PC-3 (cell line): ENCODE results near the gene TSTD2. TPM values are rescaled to one million over a fixed set of nuclear protein-coding genes. Genes with fewer than 3 reads are reported as not detected.

Experiments
- ATAC-seq: fragments of 200-7000 bp; cut with Tn5 transposase; 2 replicates; pipeline ENCODE4 v1.9.1; 2020; ENCODE audit warnings: mild to moderate bottlenecking, moderate library complexity
- Bru-seq: library from RNA; stranded (reverse); fragments of 400-500 nt; gene quantifications from one replicate; lab custom pipeline; 2021; lab: Mats Ljungman, UMichigan
- BruChase-seq, 2 experiments: library from RNA; stranded (reverse); fragments of 400-500 nt; gene quantifications; one replicate each; lab custom pipeline; 2021; lab: Mats Ljungman, UMichigan
- BruUV-seq: library from RNA; stranded (reverse); fragments of 400-500 nt; replicated peaks from 2 replicates; lab custom pipeline; 2021; lab: Mats Ljungman, UMichigan
- CTCF ChIA-PET: fragments of 300-600 bp; sonication (Branson Sonifier 250); formaldehyde crosslinking; loops from one replicate; lab custom pipeline; 2022; ENCODE audit warnings: antibody characterized with exemption; lab: Charles Lee
- POLR2A ChIA-PET: fragments of 300-600 bp; sonication (Branson Sonifier 250); formaldehyde crosslinking; loops from one replicate; lab custom pipeline; 2022; ENCODE audit warnings: antibody characterized with exemption; ENCODE audit not compliant: unreplicated experiment; lab: Charles Lee
- DNase-seq: peaks from one replicate; pipeline ENCODE4 v3.0.0-alpha.2; 2015
- H2AFZ ChIP-seq: fragments of 300-600 bp; sonication (generic); 2 replicates; pipeline ENCODE4 v1.6.0; 2016; ENCODE audit warnings: antibody characterized with exemption, low read length
- H3F3A ChIP-seq: fragments of 300-600 bp; sonication (generic); one replicate; pipeline ENCODE4 v1.6.0; 2017; ENCODE audit warnings: antibody characterized with exemption, low read length, control low read depth, mild to moderate bottlenecking; ENCODE audit not compliant: unreplicated experiment
- H3K27ac ChIP-seq: fragments of 300-600 bp; sonication (generic); 2 replicates; pipeline ENCODE4 v1.5.1; 2016; ENCODE audit warnings: mild to moderate bottlenecking, low read length
- H3K27me3 ChIP-seq: fragments of 300-600 bp; sonication (generic); 2 replicates; pipeline ENCODE4 v1.6.1; 2016; ENCODE audit warnings: low read length, mixed read lengths
- H3K36me3 ChIP-seq: fragments of 300-600 bp; sonication (generic); 2 replicates; pipeline ENCODE4 v1.6.1; 2016; ENCODE audit warnings: low read depth, mixed run types, low read length, mixed read lengths
- H3K4me1 ChIP-seq: fragments of 300-600 bp; sonication (generic); 2 replicates; pipeline ENCODE4 v1.5.1; 2016; ENCODE audit warnings: low read length; ENCODE audit not compliant: insufficient read depth
- H3K4me2 ChIP-seq: fragments of 300-600 bp; sonication (generic); 2 replicates; pipeline ENCODE4 v1.6.0; 2016; ENCODE audit warnings: low read length
- H3K4me3 ChIP-seq: fragments of 300-600 bp; sonication (generic); 2 replicates; pipeline ENCODE4 v1.5.1; 2016; ENCODE audit warnings: mild to moderate bottlenecking, low read length, mixed read lengths
- H3K79me2 ChIP-seq: fragments of 300-600 bp; sonication (generic); 2 replicates; pipeline ENCODE4 v1.6.1; 2017; ENCODE audit warnings: low read length, mixed read lengths
- H3K9ac ChIP-seq: fragments of 300-600 bp; sonication (generic); 2 replicates; pipeline ENCODE4 v1.6.0; 2016; ENCODE audit warnings: mild to moderate bottlenecking, low read length
- H3K9me2 ChIP-seq: fragments of 300-600 bp; sonication (generic); replicated peaks from 2 replicates; pipeline ENCODE4 v1.6.1; 2016; ENCODE audit warnings: mixed run types, low read length, mixed read lengths
- H3K9me3 ChIP-seq: fragments of 300-600 bp; sonication (generic); 2 replicates; pipeline ENCODE4 v1.6.1; 2016; ENCODE audit warnings: low read length, mixed read lengths
- H4K20me1 ChIP-seq: fragments of 300-600 bp; sonication (generic); 2 replicates; pipeline ENCODE4 v1.6.1; 2016; ENCODE audit warnings: low read length, mixed read lengths
- EZH2 ChIP-seq: fragments of 300-600 bp; sonication (generic); IDR thresholded peaks from one replicate; pipeline ENCODE4 v1.6.1; 2017; ENCODE audit warnings: antibody characterized with exemption, mild to moderate bottlenecking, low read length; ENCODE audit not compliant: unreplicated experiment
- EZH2phosphoT487 ChIP-seq: fragments of 300-600 bp; sonication (generic); IDR thresholded peaks from 2 replicates; pipeline ENCODE4 v1.6.1; 2018; ENCODE audit warnings: mild to moderate bottlenecking, antibody characterized with exemption, low read length, borderline replicate concordance
- intact Hi-C: fragments of 100-400 bp; cut with micrococcal nuclease; formaldehyde crosslinking; loops from 2 replicates; pipeline ENCODE4 v1.9.0; 2023
- long read RNA-seq: library from polyadenylated mRNA; unstranded; transcript quantifications from one replicate; pipeline ENCODE4 v2.0.0, GENCODE V29; 2021; ENCODE audit not compliant: unreplicated experiment
- total RNA-seq: library from RNA; depleted of rRNA; stranded (reverse); fragments of >200 nt; gene quantifications from 2 replicates; pipeline ENCODE4 v1.2.3, GENCODE V29; 2014; rRNA removed
- TF ChIP-seq, protein P1 (sequence below): fragments of 300-600 bp; sonication (generic); conservative IDR thresholded peaks from 2 replicates; pipeline ENCODE4 v1.5.1; 2017; ENCODE audit warnings: antibody characterized with exemption, low read depth, mild to moderate bottlenecking, low read length

The TSTD2 gene
- total RNA-seq = 7.4 and 11.2 TPM in 2 replicates
- Bru-seq, nascent RNA = percentile 72 among the genes with signal in this experiment
- percentile 65 among the genes with signal in this experiment for BruChase-seq, experiment 1, labeled RNA remaining after a 6-hour chase
- BruChase-seq, experiment 2, labeled RNA remaining after a 2-hour chase = percentile 75 among the genes with signal in this experiment
- long read RNA-seq, full-length matches to known transcripts = 27 of 35 reads
- long read RNA-seq, partial matches to known transcripts = 3 of 35 reads
- long read RNA-seq, other reads (novel, unspliced or antisense) = 5 of 35 reads

DNA sequence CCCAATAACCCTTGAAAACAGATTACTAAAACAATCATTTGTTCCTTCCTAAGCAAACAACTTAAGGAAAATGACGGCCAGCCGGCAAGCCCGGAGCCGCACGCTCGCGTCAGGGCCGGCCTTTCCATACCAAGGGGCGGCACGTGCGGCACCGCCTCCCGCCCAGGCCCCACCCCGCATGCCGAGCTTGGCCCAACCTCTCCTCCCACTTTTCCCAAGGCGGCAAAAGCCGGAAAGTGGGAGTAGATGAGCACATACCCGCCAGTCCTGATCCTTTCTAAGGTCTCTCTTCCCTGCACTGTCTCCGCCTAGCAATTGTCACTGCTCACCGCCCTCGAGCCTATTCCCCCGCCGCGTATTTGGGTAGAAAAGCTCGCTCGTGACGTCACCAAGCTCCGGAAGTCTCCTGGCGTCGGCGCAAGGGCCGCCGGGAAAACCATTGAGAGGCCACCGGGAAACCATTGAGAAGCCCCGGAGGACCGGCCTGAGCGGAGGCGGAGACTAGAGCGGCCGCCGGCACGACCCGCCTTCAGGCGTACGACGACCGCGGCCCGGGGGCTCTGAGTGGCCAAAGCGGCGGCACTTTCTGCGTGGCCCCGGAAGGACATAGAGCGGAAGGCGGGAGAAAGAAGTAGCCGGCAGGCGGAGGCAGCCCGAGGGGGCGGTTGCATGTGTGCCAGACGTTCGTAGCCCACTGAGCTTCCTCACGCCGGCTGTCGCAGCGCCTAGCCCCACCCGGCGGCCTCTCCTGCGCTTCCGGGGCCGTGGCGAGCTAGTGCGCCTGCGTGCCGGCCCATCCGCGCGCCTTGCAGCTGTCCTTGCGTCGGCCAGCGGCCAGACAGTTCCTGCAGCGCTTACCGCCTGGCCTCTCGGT, at the start of gene TSTD2, which contains the start of gene NCBP1:
TSS of gene TSTD2 (minus strand) at position 384 of the 874 bp plus-strand sequence. CDS start 5,806 bp downstream, outside the sequence.
TSS of gene NCBP1 (plus strand) at position 837 of the 874 bp plus-strand sequence. CDS start 61 bp downstream, outside the sequence.
- peak; percentile 91 for ATAC-seq
- H3K36me3 ChIP-seq = no peaks in the 10 kb centered on the region
- H3K9me2 ChIP-seq = no peaks in the 10 kb centered on the region
- H2AFZ ChIP-seq = peak within 1 kb of the TSS; percentile 80
- peak; percentile 94 for DNase-seq
- no TSS peak for BruUV-seq
- peaks cover 16% of the 10 kb centered on the region for H3K4me1 ChIP-seq
- H4K20me1 ChIP-seq = peaks cover 32% of the 10 kb centered on the region
- ChIA-PET CTCF (interaction anchor here (0.6 to 1.2 kb wide), 2 partner anchors 18 to 221 kb away, joined by 3 read pairs; partner anchors contain the start of gene TDRD7), POLR2A (interaction anchor here (0.6 to 1.1 kb wide), 6 partner anchors 13 to 924 kb away, joined by 3 to 11 read pairs (median 5); partner anchors contain the start of gene XPA)
- intact Hi-C loops = loop anchor here (1.0 kb wide), 1 partner anchor 289 kb away; the partner anchor contains the start of gene TRMO
- no peaks in the 10 kb centered on the region for H3F3A ChIP-seq
- H3K79me2 ChIP-seq = peaks cover 80% of the 10 kb centered on the region
- peak within 1 kb of the TSS; percentile 89 for H3K27ac ChIP-seq
- H3K4me3 ChIP-seq = peak within 1 kb of the TSS; percentile 96
- no peaks in the 10 kb centered on the region for H3K9me3 ChIP-seq
- peak within 1 kb of the TSS; percentile 94 for H3K9ac ChIP-seq
- no peaks in the 10 kb centered on the region for H3K27me3 ChIP-seq
- TF ChIP-seq, protein P1, sequence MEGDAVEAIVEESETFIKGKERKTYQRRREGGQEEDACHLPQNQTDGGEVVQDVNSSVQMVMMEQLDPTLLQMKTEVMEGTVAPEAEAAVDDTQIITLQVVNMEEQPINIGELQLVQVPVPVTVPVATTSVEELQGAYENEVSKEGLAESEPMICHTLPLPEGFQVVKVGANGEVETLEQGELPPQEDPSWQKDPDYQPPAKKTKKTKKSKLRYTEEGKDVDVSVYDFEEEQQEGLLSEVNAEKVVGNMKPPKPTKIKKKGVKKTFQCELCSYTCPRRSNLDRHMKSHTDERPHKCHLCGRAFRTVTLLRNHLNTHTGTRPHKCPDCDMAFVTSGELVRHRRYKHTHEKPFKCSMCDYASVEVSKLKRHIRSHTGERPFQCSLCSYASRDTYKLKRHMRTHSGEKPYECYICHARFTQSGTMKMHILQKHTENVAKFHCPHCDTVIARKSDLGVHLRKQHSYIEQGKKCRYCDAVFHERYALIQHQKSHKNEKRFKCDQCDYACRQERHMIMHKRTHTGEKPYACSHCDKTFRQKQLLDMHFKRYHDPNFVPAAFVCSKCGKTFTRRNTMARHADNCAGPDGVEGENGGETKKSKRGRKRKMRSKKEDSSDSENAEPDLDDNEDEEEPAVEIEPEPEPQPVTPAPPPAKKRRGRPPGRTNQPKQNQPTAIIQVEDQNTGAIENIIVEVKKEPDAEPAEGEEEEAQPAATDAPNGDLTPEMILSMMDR = no peak
- TF ChIP-seq EZH2 = no peak
- TF ChIP-seq EZH2phosphoT487 = no peak
- H3K4me2 ChIP-seq = peak within 1 kb of the TSS; percentile 91

DNA sequence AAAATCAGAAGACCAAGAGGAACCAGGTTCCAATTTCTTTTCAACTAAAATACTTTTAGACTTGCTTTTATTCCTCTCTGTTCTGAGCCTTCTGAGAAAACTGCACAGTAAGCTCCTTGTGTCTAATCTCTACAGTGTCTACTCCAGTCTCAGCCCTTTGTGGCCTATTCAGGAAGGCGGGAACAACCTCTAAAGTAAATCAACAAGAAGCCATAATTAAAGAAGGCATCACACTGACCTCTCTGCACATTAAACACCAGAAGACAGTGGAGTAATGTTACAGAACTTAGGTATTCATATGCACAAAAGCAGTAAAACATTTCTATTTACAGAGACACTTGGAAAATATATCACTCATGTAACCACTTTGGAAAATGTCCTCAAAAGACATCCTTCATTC, 49.1 kb upstream of the TSTD2 start:
- H3F3A ChIP-seq = no peaks in the 10 kb centered on the region
- no peaks in the 10 kb centered on the region for H3K4me1 ChIP-seq
- no peaks in the 10 kb centered on the region for H3K9me3 ChIP-seq
- H3K79me2 ChIP-seq = no peaks in the 10 kb centered on the region
- no peaks in the 10 kb centered on the region for H3K27me3 ChIP-seq
- CTCF ChIA-PET = no interaction called here
- H3K4me2 ChIP-seq = no peak overlapping the region
- no peaks in the 10 kb centered on the region for H4K20me1 ChIP-seq
- intact Hi-C loops = no loop called here
- TF ChIP-seq EZH2phosphoT487 (no peak), EZH2 (no peak)
- TF ChIP-seq, protein P1 = no peak
- no peak overlapping the region for H2AFZ ChIP-seq
- ATAC-seq = no peak
- H3K9me2 ChIP-seq = no peaks in the 10 kb centered on the region
- peaks cover 14% of the 10 kb centered on the region for H3K36me3 ChIP-seq
- POLR2A ChIA-PET = no interaction called here
- no peak overlapping the region for H3K27ac ChIP-seq
- no peak for DNase-seq
- BruUV-seq = no TSS peak
- no peak overlapping the region for H3K9ac ChIP-seq
- H3K4me3 ChIP-seq = no peak overlapping the region
